HG02588 (cell line): ENCODE results near the gene SGPP1.
A peak's percentile ranks its signal among the peaks of the same experiment; 100 is the strongest.
"Not testable (repeated sequence)": the region's sequence is repeated elsewhere in the genome, so short reads cannot be mapped to it uniquely, and the experiment has no call there.

Source experiments
- ATAC-seq: cut with Tn5 transposase; IDR thresholded peaks from one replicate; pipeline ENCODE4 v1.9.1; 2021; ENCODE audit warnings: mild to moderate bottlenecking, moderate library complexity; ENCODE audit not compliant: unreplicated experiment

Gene SGPP1, protein sequence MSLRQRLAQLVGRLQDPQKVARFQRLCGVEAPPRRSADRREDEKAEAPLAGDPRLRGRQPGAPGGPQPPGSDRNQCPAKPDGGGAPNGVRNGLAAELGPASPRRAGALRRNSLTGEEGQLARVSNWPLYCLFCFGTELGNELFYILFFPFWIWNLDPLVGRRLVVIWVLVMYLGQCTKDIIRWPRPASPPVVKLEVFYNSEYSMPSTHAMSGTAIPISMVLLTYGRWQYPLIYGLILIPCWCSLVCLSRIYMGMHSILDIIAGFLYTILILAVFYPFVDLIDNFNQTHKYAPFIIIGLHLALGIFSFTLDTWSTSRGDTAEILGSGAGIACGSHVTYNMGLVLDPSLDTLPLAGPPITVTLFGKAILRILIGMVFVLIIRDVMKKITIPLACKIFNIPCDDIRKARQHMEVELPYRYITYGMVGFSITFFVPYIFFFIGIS

DNA sequence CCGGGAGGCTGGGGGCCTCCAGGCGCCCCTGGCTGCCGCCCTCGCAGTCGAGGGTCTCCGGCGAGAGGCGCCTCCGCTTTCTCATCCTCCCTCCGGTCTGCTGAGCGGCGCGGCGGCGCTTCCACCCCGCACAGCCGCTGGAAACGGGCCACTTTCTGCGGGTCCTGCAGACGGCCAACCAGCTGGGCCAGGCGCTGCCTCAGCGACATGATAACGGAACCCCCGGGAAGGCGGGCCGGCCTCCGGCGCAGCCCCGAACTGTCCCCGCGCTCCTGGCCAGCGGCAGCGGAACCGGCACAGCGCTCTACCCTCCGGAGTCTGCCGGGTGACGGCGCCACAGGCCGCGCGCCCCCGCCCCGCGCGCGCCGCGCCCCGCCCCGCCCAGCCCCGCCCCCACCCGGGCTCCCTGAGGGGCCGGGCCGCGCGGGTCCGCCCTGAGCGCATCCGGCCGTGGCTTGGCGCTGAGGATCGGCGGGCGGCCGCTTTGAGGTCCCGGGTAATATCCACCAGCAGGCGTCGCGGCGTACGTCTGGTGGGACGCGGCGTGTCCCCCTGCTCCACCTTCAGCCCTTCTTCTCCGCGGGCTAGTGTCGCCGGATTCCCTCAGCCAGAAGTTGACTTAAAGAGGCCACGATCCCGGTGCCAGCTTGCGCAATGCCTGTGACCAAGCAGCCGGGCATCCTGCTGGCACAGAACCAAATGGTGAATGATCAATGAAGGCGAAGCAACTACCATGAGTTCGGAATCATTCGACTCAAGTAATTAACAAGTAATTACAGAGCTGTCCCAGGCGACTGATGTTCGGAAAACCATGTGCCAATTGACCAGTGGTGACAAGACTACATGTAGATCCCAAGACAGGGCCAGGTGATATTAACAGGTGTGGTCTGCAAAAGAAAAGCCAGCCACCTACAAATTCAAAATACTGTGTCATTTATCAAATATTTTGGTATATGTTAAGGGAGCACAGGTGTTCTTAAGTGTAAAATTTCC is at the start of gene SGPP1:
Gene SGPP1 (minus strand): TSS at position 330 of the 993 bp plus-strand sequence. CDS start 121 bp downstream, at position 209.
- peak; percentile 83 for ATAC-seq

DNA sequence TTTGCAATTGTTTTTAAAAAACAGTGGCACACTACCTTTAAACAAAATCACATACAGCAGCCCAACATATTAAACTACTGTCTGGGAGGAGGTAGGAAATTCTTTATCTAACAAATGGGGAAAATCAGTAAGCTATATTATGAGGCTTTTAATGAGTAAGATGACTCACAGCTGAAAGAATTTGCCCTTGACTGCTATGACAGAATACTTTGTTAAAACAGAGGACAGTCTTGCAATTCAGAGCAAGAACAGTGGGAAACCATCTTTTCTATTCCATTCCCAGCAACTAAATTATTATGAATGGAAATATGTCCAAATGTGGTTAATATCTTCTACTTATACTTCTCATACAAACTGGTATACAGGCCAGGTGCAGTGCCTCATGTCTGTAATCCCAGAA is 49.2 kb upstream of the SGPP1 start:
- no peak for ATAC-seq

DNA sequence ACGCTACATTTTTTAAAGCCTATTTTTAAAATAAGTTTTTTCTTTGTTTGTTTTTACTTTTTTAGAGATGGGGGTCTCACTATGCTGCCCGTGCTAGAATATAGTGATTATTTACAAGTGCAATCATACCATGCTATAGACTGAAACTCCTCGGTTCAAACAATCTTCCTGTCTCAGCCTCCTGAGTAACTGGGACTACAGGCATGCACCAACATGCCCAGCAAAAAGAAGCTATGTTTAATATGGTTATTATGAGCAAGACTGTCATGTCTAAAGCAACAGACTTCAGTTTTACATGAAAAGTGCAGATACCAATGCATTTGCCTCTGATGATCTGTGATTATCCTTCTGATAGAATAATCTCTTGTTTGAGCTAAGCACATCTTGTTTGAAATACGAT is 45.6 kb upstream of the SGPP1 start:
- ATAC-seq = no peak

DNA sequence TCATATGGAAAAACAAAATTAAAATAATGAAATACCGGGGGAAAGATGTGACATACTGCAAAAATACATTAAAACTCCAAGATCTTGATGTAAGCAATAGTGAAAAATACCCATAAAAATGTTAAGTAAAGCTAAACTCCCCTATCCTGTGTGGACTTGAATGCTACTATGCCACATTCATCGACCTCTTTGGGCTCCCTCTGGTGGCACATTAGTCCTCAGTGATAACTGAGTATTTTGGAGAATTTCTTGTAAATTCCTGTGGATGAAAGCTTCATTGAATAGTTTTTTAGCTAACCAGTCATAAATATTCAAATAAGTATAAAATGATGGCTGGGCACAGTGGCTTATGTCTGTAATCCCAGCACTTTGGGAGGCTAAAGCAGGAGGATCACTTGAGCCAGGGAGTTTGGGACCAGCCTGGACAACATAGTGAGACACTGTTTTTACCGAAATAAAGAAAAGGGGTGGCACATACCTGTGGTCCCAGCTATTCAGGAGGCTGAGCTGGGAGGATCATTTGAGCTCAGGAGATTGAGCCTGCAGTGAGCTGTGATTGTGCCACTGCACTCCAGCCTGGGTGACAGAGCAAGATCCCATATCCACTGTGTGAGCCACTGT is 42.4 kb upstream of the SGPP1 start:
- ATAC-seq = no peak

DNA sequence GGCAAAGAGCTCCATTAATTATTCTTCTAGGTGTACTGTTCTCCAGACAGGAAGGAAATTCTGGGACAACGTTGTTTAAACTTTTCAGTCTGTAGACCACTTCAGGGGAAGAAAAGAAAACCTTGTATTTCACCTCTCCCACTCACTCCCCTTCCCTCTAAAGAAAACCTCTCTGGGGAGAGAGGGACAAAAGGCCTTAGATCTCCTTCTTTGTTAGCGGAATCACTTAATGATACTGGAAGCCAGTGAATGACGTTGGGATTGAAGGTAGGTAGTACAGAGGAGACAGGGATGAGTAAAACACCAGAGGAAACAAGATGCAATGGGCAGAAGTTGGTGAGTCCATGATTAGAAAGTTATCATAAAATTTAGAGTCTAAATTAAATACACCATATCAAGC is 38.7 kb upstream of the SGPP1 start:
- ATAC-seq = no peak

DNA sequence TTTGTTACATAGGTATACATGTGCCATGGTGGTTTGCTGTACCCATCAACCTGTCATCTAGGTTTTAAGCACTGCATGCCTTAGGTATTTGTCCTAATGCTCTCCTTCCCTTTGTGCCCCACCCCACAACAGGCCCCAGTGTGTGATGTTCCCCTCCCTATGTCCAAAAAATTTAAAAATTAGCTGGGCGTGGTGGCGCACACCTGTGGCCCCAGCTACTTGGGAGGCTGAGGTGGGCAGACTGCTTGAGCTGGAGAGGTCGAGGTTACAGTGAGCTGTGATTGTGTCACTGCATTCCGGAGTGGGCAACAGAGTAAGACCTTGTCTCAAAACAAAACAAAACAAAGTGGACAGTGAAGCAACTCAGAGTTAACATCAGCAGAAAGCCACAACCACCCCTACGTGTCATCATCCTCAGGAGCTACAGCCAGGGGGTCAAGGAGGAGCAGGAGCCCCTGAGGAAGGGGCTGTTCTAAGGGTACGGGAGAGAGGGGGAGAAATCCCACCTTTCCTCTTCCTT is 36.8 kb upstream of the SGPP1 start:
- no peak for ATAC-seq

DNA sequence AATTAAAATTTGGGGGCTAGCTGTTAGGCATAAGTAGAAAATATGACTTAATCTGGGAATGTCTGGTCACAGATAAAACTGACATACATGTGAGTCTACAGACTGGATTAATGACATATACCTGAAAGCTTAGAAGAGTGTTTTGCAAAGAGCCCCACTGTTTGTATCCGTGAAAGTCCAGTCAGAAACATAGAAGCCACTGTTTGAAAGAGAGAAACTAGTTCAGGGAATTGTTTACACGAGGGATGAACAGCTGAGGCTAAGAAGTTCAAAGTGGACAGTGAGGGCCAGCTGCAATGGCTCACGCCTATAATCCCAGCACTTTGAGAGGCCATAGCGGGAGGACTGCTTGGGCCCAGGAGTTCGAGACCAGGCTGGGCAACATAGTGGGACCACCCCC is 36.2 kb upstream of the SGPP1 start:
- no peak for ATAC-seq

DNA sequence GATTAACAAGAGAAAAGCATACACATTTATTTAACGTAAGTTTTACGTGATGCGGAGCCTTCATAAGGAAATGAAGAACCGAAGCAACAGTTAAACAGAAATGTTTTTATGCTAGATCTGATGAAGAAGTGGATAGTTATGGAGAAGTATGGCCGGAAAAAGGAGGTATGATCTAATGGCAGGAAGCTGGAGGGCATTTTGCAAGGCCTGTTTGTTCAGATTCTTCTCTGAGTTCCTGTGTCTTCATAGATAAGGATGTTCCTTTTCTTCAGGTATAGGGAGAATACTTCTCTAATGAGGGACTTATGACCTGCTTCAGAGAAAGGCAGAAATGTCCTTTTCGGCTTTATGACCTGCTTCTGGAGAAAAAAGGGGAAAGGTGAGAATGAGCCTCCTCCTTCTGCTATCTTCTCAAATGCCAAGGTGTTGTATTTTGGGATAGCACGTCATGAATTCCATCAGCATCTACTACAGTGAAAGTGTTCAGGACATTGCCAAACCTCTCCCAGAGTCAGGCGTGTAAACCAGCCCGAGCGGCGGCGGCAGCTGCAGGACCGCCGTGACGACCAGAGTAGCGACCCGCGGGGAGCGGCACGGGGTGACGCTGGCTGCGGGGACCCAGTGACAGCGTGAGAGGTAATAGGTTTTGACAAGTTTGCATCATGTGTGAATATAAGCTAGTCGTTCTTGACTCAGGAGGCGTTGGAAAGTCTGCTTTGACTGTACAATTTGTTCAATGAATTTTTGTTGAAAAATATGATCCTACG is 33.7 kb upstream of the SGPP1 start:
- no peak for ATAC-seq

DNA sequence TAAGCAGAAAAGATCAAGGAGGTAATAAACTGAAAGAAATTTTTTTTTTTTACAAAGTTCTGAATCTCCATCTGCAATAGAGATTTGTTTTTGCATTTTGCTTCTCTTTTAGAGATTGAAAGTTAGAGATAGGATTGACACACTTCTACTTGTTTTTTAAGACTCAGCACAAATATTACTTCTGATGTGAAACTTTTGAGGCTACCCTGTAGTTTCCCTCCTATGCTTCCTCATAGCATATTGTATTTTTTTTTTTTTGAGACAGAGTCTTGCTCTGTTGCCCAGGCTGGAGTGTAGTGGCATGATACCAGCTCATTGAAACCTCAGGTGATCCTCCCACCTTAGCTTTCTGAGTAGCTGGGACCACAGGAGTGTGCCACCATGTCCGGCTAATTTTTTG is 32.1 kb upstream of the SGPP1 start:
- ATAC-seq = peak; percentile 60

DNA sequence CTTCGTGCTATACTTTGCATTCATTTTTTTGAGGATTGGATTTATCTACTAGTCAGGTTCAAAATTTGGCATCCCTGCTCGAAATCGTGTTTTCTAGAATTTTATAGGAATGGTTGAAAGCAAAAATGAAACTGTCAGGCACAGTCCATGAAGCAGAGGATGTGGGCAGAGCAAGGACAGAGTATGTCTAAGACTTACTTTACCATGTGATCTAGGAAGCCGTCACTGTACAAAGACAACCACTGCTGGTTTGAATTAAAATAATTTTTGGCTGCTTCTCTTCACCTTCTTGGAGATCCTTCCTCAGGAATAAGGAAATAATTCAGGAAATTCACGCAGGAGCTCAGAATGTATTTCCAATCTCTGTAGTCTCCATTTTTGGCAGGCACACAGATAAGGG is 31.6 kb upstream of the SGPP1 start:
- ATAC-seq = peak; percentile 65

DNA sequence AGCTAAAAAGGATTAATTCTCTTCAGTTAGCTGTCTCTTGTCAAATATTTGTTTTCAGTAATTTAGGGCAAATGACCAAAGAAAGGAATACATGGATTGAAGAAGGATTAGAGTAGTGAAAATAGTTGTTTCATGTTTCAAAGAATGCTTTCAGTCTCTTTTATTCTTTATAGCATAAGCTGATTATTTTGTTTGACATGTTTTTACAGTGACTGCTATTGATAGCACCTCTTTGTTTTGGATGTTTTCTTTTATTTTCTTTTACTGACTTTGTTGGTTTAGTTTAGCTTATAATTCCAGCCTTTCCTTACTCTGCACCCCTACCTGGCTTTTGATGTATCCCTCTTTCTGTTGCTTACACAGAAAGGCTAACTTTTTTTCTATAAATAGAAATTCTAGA is 29.3 kb upstream of the SGPP1 start:
- no peak for ATAC-seq

DNA sequence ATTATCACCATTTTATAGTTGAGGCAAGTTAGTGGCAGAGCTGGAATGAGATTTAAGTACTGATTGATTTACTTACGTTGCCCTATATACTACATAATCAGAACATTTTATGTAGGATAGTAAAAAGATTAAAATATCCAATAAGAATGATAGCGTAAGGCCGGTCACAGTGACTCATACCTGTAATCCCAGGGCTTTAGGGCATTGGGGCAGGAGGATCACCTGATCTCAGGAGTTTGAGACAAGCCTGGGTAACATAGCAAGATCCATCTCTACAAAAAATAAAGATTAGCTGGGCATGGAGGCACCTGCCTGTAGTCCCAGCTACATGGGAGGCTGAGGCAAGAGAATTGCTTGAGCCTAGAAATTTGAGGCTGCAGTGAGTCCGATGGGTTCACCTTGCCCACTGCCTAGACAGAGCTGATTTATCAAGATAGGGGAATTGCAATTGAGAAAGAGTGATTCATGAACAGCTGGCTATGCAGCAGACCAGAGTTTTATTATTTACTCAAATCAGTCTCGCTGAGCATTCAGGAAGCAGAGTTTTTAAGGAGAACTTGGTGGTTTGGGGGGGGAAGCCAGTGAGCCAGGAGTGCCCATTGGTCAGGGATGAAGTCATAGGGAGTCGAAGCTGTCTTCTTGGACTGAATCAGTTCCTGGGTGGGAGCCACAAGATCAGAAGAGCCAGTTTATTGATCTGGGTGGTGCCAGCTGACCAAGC is 24.7 kb upstream of the SGPP1 start:
- ATAC-seq = no peak

DNA sequence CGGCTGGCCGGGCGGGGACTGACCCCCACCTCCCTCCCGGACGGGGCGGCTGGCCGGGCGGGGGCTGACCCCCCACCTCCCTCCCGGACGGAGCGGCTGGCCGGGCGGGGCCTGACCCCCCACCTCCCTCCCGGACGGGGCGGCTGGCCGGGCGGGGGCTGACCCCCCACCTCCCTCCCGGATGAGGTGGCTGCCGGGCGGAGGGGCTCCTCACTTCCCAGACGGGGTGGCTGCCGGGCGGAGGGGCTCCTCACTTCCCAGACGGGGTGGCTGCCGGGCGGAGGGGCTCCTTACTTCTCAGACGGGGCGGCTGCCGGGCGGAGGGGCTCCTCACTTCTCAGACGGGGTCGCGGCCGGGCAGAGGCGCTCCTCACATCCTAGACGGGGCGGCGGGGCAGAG is 23.2 kb upstream of the SGPP1 start:
- not testable (repeated sequence) for ATAC-seq

DNA sequence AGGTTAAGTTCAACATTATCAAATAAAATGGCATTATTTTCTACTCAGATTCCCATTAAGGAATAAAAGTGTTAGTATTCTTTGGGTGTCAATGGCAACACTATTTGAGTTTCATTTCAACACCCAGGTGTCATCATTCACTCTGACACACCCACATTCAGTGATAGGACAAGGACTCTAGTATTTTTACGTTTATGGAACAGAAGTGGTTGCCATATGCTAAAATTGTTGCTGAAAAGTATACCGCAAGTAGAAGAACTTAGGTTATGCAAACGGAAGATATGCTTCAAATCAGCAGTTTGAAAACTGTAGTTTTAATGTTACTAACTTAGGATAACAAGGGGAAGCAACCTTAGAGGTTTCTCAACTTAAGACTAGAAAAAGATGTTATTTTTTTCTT is 20.0 kb upstream of the SGPP1 start:
- no peak for ATAC-seq

DNA sequence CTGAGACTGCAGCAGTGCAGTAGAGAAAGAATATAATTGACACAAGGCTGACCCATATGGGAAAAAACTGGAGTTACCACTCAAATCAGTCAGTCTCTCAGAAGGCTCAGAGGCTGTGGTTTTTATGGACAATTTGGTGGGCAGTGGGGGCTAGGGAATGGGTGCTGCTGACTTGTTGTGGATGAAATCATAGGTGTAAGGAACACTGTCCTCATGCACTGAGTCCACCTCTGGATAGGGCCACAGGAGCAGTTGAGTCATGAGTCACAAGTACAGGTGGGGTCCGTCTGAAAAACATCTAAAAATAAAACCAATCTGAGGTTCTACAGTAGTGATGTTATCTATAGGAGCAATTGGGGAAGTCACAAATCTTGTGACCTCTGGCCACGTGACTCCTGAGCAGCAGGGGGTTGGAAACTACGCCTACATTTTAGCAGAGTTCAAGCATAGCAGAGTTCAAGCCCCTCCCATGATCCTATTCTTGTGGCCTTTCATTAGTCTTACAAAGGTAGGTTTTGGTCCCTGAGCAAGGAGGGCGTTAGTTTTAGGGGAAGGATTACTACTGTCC is 18.1 kb upstream of the SGPP1 start:
- peak; percentile 62 for ATAC-seq

DNA sequence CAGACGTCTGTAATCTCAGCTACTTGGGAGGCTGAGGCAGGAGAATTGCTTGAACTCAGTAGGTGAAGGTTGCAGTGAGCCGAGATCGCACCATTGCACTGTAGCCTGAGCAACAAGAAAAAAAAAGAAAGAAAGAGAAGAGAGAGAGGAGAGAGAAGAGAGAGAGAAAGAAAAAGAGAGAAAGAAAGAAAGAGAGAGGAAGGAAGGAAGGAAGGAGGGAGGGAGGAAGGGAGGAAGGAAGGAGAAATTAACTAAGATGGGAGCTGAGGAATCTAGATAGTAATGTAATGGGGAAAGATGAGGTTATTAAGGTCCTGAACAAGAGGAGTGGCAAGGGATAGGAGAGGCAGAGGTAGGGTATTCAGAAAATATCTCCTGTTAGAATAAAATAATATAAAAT is 17.4 kb upstream of the SGPP1 start:
- no peak for ATAC-seq

DNA sequence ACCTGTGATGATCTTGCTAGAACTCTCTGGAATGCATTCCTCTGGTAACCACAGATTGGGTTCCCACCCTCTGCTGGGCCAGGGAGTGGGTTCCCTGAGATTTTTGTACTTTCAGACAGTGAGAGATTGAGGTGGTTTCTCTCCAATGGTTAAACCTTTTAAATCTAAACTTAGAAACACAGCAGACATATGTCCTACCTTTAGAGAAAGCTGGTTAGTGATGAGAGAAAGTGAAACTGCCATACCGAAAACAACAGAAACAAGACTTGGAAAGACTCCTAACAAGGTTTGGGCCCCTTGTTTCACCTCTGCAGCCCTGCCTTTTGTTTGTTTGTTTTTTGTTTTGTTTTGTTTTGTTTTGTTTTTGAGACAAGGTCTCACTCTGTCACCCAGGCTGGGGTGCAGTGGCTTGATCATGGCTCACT is 9.7 kb upstream of the SGPP1 start:
- peak; percentile 97 for ATAC-seq

DNA sequence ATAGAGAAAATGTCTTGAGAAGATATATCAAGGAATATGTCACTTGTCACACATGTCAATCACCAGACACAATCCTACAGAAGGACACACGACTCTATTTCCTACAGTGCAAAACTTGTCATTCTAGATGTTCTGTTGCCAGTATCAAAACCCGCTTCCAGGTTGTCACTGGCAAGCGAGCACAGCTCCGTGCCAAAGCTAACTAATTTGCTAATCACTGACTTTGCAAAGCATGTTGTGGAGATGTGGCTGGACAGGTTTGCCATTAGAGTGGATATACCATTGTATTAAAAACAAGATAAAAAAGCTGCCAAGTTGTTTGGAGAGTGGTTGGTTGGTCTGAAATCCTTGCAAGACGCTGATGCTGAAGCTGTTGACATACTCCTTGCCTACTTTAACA is 7.9 kb upstream of the SGPP1 start:
- no peak for ATAC-seq

DNA sequence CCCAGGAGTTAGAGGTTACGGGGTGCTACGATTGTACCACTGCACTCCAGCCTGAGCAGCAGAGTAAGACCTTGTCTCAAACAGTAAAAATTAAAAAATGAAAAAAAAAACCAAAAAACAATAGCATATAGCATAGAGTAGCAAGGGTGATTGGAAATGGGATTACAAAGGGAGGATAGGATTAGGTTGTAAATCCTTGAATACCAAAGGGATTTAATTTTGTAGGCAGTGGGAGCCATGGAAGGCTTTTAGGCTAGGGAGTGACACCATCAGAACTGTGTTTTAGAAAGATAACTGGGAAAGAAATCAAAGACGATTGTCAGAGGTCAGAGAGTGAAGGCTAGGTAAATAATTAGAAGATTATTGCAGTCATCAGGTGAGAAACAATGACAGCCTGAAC is 2.8 kb upstream of the SGPP1 start:
- no peak for ATAC-seq
